CD8-positive, alpha-beta memory T cell (primary cell): ENCODE data around the gene OR13F1. TPM values are rescaled to one million over a fixed set of nuclear protein-coding genes. Genes with fewer than 3 reads are reported as not detected.

Experiments used
- polyA plus RNA-seq: library from polyadenylated mRNA; unstranded; fragments of 300-500 nt; fragmentation: Illumina TruSeq; gene quantifications from one replicate; pipeline ENCODE4 v1.2.3, GENCODE V29; 2021
- total RNA-seq, 2 experiments: library from RNA; stranded (reverse); gene quantifications; one replicate each; pipeline ENCODE4 v1.2.3, GENCODE V29; 2021

The OR13F1 gene
- total and polyA plus RNA-seq, 3 experiments from 2014 or later, result not detected

Other genes with a start within 250 kb of the OR13F1 start
- gene OR13C4, start 22.9 kb downstream of the OR13F1 start, total RNA-seq, result not detected
- not detected for gene OR13C4, start 22.9 kb downstream of the OR13F1 start, polyA plus RNA-seq
- gene OR13C3, start 32.6 kb downstream of the OR13F1 start, total RNA-seq, result not detected
- gene OR13C3, start 32.6 kb downstream of the OR13F1 start, polyA plus RNA-seq, result not detected
- gene OR13C8, start 64.9 kb downstream of the OR13F1 start, total RNA-seq, result not detected
- not detected for gene OR13C8, start 64.9 kb downstream of the OR13F1 start, polyA plus RNA-seq
- gene OR13C5, start 95.2 kb downstream of the OR13F1 start, total RNA-seq, result not detected
- gene OR13C5, start 95.2 kb downstream of the OR13F1 start, polyA plus RNA-seq, result not detected
- not detected for gene OR13C2, start 101.4 kb downstream of the OR13F1 start, total RNA-seq
- gene OR13C2, start 101.4 kb downstream of the OR13F1 start, polyA plus RNA-seq, result not detected
- not detected for gene OR13C9, start 113.9 kb downstream of the OR13F1 start, total RNA-seq
- not detected for gene OR13C9, start 113.9 kb downstream of the OR13F1 start, polyA plus RNA-seq
- gene OR13D1, start 190.3 kb downstream of the OR13F1 start, total RNA-seq, result not detected
- not detected for gene OR13D1, start 190.3 kb downstream of the OR13F1 start, polyA plus RNA-seq
- gene NIPSNAP3A, start 243.4 kb downstream of the OR13F1 start, total RNA-seq, result 10 to 100 TPM in 1 of 2 experiments, 1 to 10 TPM in 1; 9.1 to 10.1 TPM
- 21.8 TPM for gene NIPSNAP3A, start 243.4 kb downstream of the OR13F1 start, polyA plus RNA-seq